Subcutaneous abdominal adipose tissue (tissue), 5 donors: ENCODE results near the gene B3GNT9.

Experiments
- H3K27ac ChIP-seq: one replicate; pipeline ENCODE4 v1.7.0; 2013; ENCODE audit warnings: low read depth, mild to moderate bottlenecking, inconsistent platforms, low read length, moderate library complexity
- H3K27me3 ChIP-seq, 5 donors: one replicate each; pipeline ENCODE4 v1.7.0; 2013; ENCODE audit warnings: low read length in 5 of 5, inconsistent platforms in 1 of 5; ENCODE audit not compliant: control insufficient read depth in 5 of 5, insufficient read depth in 4 of 5
- H3K36me3 ChIP-seq, 5 donors: one replicate each; pipeline ENCODE4 v1.7.0; 2013; ENCODE audit warnings: low read length in 5 of 5; ENCODE audit not compliant: control insufficient read depth in 5 of 5, insufficient read depth in 5 of 5
- H3K4me1 ChIP-seq, 5 donors: one replicate each; pipeline ENCODE4 v1.7.0; 2013; ENCODE audit warnings: low read length in 5 of 5, mild to moderate bottlenecking in 3 of 5, moderate library complexity in 1 of 5; ENCODE audit not compliant: control insufficient read depth in 5 of 5, insufficient read depth in 5 of 5
- H3K4me3 ChIP-seq, 5 donors: one replicate each; pipeline ENCODE4 v1.7.0; 2013; ENCODE audit warnings: low read length in 5 of 5, low read depth in 1 of 5
- H3K9ac ChIP-seq, 5 donors: one replicate each; pipeline ENCODE4 v1.7.0; 2013; ENCODE audit warnings: low read length in 5 of 5, mild to moderate bottlenecking in 4 of 5, moderate library complexity in 3 of 5
- H3K9me3 ChIP-seq, 5 donors: one replicate each; pipeline ENCODE4 v1.7.0; 2013; ENCODE audit warnings: low read length in 5 of 5; ENCODE audit not compliant: control insufficient read depth in 5 of 5
- donor health status: healthy.
- donor health status: healthy.
- donor health status: healthy.
- donor health status: healthy.
- donor health status: healthy.

The B3GNT9 gene

GRCh38 chr16:67120025-67120424 is 30.8 kb downstream of the B3GNT9 start:
- Histone ChIP-seq H3K4me1 (peaks cover 0 to 4% (median 0%) of the 10 kb centered on the region in 5 donors), H3K36me3 (peaks cover 10 to 49% (median 37%) of the 10 kb centered on the region in 5 donors), H3K4me3 (no peak overlapping the region), H3K27me3 (no peaks in the 10 kb centered on the region), H3K9ac (no peak overlapping the region), H3K9me3 (no peaks in the 10 kb centered on the region), H3K27ac (no peak overlapping the region)

- H3K27me3 ChIP-seq = no peaks in the 10 kb centered on the region
- H3K9ac ChIP-seq = no peak overlapping the region
- peaks cover 0 to 11% (median 0%) of the 10 kb centered on the region in 5 donors for H3K4me1 ChIP-seq
- H3K4me3 ChIP-seq = no peak overlapping the region
- H3K9me3 ChIP-seq = no peaks in the 10 kb centered on the region
- H3K27ac ChIP-seq = no peak overlapping the region
- peaks cover 7 to 34% (median 26%) of the 10 kb centered on the region in 5 donors for H3K36me3 ChIP-seq
These were observed 33.1 kb downstream of the B3GNT9 start for GRCh38 chr16:67117716-67118115.

GRCh38 chr16:67116388-67117311 is 34.1 kb downstream of the B3GNT9 start:
- no peak overlapping the region for H3K27ac ChIP-seq
- H3K4me1 ChIP-seq = peaks cover 0 to 17% (median 4%) of the 10 kb centered on the region in 5 donors
- no peak overlapping the region for H3K9ac ChIP-seq
- H3K4me3 ChIP-seq = no peak overlapping the region
- H3K9me3 ChIP-seq = no peaks in the 10 kb centered on the region
- no peaks in the 10 kb centered on the region for H3K27me3 ChIP-seq
- H3K36me3 ChIP-seq = peaks cover 7 to 27% (median 15%) of the 10 kb centered on the region in 5 donors

GRCh38 chr16:67115639-67116038 is 35.2 kb downstream of the B3GNT9 start:
- Histone ChIP-seq H3K4me1 (peaks cover 0 to 27% (median 12%) of the 10 kb centered on the region in 5 donors), H3K27ac (no peak overlapping the region), H3K9ac (peak overlapping the region in 1 of 5 donors; percentile 16), H3K27me3 (no peaks in the 10 kb centered on the region), H3K9me3 (no peaks in the 10 kb centered on the region), H3K4me3 (no peak overlapping the region), H3K36me3 (peaks cover 7 to 19% (median 12%) of the 10 kb centered on the region in 5 donors)

GRCh38 chr16:67114793-67115192 is 36.0 kb downstream of the B3GNT9 start:
- Histone ChIP-seq H3K36me3 (peaks cover 0 to 11% (median 3%) of the 10 kb centered on the region in 5 donors), H3K9ac (peak overlapping the region in 1 of 5 donors; percentile 16), H3K9me3 (no peaks in the 10 kb centered on the region), H3K27me3 (no peaks in the 10 kb centered on the region), H3K27ac (no peak overlapping the region), H3K4me3 (no peak overlapping the region), H3K4me1 (peaks cover 0 to 33% (median 19%) of the 10 kb centered on the region in 5 donors)

GRCh38 chr16:67112591-67113399 is 38.0 kb downstream of the B3GNT9 start:
- H3K4me3 ChIP-seq = no peak overlapping the region
- H3K36me3 ChIP-seq = peaks cover 0 to 9% (median 3%) of the 10 kb centered on the region in 5 donors
- no peaks in the 10 kb centered on the region for H3K27me3 ChIP-seq
- H3K9me3 ChIP-seq = no peaks in the 10 kb centered on the region
- H3K4me1 ChIP-seq = peaks cover 0 to 42% (median 26%) of the 10 kb centered on the region in 5 donors
- peak overlapping the region in 1 of 5 donors; percentile 52 for H3K9ac ChIP-seq
- H3K27ac ChIP-seq = no peak overlapping the region

- H3K4me1 ChIP-seq = peaks cover 0 to 42% (median 26%) of the 10 kb centered on the region in 5 donors
- H3K27me3 ChIP-seq = no peaks in the 10 kb centered on the region
- H3K9me3 ChIP-seq = no peaks in the 10 kb centered on the region
- peaks cover 0 to 9% (median 3%) of the 10 kb centered on the region in 5 donors for H3K36me3 ChIP-seq
- no peak overlapping the region for H3K4me3 ChIP-seq
- H3K27ac ChIP-seq = no peak overlapping the region
- H3K9ac ChIP-seq = peak overlapping the region in 2 of 5 donors; percentile 20 to 52
These were observed 38.8 kb downstream of the B3GNT9 start for GRCh38 chr16:67111951-67112444.

GRCh38 chr16:67109407-67110135 is 41.2 kb downstream of the B3GNT9 start, which contains the start of gene PHAF1:
TSS of gene PHAF1 (plus strand) at chr16:67109941. CDS start at chr16:67110176, 235 bp downstream.
- H3K9me3 ChIP-seq = no peaks in the 10 kb centered on the region
- H3K4me3 ChIP-seq = peak within 1 kb of the TSS; percentile 83 to 98 (median 95)
- no peaks in the 10 kb centered on the region for H3K27me3 ChIP-seq
- H3K4me1 ChIP-seq = peaks cover 0 to 47% (median 32%) of the 10 kb centered on the region in 5 donors
- H3K9ac ChIP-seq = peak within 1 kb of the TSS; percentile 89 to 98 (median 92)
- peaks cover 0 to 9% (median 2%) of the 10 kb centered on the region in 5 donors for H3K36me3 ChIP-seq
- peak within 1 kb of the TSS; percentile 83 for H3K27ac ChIP-seq

GRCh38 chr16:67108931-67109406 is 41.8 kb downstream of the B3GNT9 start:
- peaks cover 0 to 51% (median 36%) of the 10 kb centered on the region in 5 donors for H3K4me1 ChIP-seq
- peak overlapping the region in 4 of 5 donors; percentile 89 to 98 (median 94) for H3K9ac ChIP-seq

More at GRCh38 chr16:67108931-67109406, 41.8 kb downstream of the B3GNT9 start:
- H3K36me3 ChIP-seq = peaks cover 0 to 9% (median 2%) of the 10 kb centered on the region in 5 donors
- peak overlapping the region; percentile 83 to 98 (median 95) for H3K4me3 ChIP-seq
- no peaks in the 10 kb centered on the region for H3K9me3 ChIP-seq
- H3K27ac ChIP-seq = peak overlapping the region; percentile 83
- H3K27me3 ChIP-seq = no peaks in the 10 kb centered on the region
